GM12872 (cell line): ENCODE data around the gene DACT2.

Experiments
- TF ChIP-seq, protein P1 (sequence below): IDR thresholded peaks from 3 replicates; pipeline ENCODE4 v1.5.1; 2011; ENCODE audit warnings: low read depth, mild to moderate bottlenecking, low read length, moderate library complexity; ENCODE audit not compliant: insufficient read depth

The DACT2 gene

DNA sequence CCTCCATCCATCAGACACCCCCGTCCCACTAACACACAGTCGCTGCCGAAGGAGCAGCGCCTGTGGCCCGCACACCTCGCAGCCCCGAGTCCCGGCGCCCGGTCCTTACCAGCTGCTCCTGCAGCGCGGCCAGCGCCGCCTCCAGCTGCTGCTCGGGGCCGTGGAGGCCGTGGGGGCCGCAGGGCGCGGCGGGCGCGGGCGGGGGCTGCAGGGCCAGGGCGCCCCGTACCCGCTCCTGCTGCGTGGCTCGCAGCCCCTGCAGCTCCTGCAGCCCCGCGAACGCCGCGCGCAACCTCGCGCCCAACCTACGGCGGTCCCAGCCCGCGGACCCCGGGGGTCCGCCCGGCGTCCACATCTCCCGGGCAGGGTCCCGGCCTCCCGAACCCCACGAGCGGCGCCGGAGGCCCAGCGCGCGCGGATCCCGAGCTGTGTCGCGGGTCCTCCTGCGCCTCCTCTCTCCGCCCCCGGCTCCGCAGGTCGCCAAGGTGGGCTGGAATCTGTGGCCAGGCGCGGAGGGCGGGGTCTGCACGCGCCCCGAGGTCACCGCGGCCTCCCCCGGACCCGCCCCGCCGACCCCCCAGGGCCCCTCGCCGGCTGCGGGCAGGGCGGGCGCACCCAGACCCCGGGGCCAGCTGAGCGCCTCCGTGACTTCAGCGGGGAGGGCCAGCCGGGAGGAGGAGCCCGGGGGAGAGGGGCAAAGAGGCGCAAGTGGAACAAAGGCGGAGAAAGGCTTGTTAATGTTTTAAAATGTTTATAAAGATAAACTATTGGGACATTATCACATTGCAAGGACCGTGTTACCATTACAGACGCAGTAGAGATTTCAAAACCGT lies at the start of gene DACT2:
Gene DACT2 (minus strand): TSS at position 499 of the 833 bp plus-strand sequence. CDS start 144 bp downstream, at position 355.
- TF ChIP-seq, protein P1, sequence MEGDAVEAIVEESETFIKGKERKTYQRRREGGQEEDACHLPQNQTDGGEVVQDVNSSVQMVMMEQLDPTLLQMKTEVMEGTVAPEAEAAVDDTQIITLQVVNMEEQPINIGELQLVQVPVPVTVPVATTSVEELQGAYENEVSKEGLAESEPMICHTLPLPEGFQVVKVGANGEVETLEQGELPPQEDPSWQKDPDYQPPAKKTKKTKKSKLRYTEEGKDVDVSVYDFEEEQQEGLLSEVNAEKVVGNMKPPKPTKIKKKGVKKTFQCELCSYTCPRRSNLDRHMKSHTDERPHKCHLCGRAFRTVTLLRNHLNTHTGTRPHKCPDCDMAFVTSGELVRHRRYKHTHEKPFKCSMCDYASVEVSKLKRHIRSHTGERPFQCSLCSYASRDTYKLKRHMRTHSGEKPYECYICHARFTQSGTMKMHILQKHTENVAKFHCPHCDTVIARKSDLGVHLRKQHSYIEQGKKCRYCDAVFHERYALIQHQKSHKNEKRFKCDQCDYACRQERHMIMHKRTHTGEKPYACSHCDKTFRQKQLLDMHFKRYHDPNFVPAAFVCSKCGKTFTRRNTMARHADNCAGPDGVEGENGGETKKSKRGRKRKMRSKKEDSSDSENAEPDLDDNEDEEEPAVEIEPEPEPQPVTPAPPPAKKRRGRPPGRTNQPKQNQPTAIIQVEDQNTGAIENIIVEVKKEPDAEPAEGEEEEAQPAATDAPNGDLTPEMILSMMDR = no peak

GRCh38 chr6:168368936-168369335 lies 49.4 kb upstream of the DACT2 start:
- TF ChIP-seq, protein P1 = no peak

DNA sequence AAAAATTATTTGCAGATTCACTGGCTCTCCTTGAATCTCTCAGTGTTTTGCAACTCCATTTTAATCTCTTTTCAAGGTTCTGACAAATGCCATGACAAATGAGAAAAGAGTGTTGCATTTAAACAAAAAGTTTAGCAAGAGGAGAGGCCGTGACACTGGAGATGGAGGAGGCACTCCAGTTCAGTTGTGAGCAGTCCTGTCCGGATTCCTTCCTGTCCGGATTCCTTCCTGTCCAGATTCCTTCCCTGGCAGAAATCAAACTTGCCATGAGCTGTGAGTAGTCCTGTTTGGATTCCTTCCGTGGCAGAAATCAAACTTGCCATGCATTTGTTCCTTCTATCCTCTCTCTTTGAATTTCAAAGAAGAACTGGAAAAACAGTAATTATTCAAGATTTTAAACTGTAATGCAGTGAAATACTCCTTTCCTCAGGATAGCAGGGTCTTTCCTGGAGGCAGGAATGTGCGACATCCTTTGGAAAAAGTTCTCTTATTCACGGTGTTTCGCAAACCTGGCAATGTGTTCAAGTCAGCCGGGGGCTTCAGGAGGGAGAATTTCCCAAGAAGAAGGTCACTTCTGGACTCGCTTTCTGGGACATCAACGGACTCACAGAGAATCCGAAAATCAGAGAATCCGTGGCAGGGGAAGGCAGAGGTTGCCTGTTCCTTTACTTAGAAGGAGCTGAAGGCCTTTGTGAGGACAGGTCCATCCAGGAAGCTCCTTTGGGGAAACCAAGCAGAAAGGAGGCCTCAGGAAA lies 48.7 kb upstream of the DACT2 start:
- TF ChIP-seq, protein P1 = no peak

DNA sequence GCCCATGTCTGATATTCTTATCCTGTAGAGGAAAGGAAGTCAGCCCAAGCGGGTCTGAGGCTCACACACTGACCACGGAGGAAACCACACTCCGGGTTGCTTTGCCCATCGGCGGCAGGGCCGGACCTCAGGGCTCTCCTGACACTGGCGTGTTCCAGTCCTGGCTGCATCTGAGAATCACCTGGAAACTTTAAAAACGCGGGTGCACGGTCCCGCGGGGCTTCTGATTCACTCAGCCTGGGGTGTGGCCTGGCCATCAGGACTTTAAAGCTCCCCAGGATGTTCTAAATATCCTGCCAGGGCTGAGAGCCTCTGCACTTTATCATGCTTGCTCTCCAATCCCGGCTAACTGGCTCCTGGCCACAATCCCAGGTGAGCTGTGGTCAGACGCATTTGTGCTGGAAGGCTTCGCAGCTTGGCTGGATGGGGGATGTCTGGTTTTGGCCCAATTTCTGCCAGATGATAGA lies 47.7 kb upstream of the DACT2 start:
- TF ChIP-seq, protein P1 = no peak

GRCh38 chr6:168366473-168366872 lies 46.9 kb upstream of the DACT2 start:
- TF ChIP-seq, protein P1 = no peak

- TF ChIP-seq, protein P1 = no peak
Measured at GRCh38 chr6:168365422-168366165, 46.0 kb upstream of the DACT2 start.
